HG03064 (cell line): ENCODE results near the gene SLC9A1.
"Not testable (repeated sequence)": the region's sequence is repeated elsewhere in the genome, so short reads cannot be mapped to it uniquely, and the experiment has no call there.

Experiments
- ATAC-seq: cut with Tn5 transposase; IDR thresholded peaks from one replicate; pipeline ENCODE4 v1.9.1; 2021; ENCODE audit warnings: low read depth; ENCODE audit not compliant: unreplicated experiment

The SLC9A1 gene

GRCh38 chr1:27135541-27136235 lies 19.2 kb downstream of the SLC9A1 start:
- no peak for ATAC-seq

DNA sequence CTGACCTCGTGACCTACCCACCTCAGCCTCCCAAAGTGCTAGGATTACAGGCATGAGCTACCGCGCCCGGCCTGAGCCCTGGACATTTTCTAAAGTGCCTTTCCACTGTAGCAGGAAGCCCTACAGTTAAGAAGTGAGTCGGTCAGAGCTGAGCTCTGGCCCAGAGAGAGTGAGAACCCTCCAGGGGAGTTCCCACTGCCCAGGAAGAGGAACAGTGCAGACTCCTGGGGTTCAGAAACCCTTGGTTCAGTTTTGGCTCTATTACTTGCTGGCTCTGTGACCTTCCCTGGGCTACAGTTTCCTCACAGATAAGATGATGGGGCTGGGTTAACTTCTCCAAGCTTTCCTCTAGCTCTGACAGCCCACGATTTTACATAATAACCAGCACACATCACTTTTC lies 20.9 kb downstream of the SLC9A1 start:
- no peak for ATAC-seq

- ATAC-seq: no peak
These were observed 21.8 kb downstream of the SLC9A1 start for GRCh38 chr1:27133158-27133557.

DNA sequence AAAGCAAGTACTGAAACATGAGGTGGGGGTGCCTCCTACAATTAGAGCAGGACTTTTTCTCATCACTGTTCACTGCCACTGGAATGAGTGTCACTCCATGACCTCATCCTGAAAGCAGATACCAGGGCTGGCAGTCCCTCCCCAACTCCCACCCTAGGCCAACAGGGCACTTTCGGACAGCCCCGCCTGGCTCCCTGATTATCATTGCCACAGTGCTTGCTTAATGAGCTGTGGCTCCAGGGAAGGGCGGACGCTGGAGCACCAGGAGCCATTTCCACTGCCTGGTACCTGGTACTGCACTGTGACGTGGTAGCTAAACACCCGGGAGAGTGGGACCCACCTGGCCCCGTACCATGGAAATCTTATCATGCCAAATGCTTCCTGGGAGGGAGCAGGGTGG lies 22.3 kb downstream of the SLC9A1 start:
- ATAC-seq: no peak

DNA sequence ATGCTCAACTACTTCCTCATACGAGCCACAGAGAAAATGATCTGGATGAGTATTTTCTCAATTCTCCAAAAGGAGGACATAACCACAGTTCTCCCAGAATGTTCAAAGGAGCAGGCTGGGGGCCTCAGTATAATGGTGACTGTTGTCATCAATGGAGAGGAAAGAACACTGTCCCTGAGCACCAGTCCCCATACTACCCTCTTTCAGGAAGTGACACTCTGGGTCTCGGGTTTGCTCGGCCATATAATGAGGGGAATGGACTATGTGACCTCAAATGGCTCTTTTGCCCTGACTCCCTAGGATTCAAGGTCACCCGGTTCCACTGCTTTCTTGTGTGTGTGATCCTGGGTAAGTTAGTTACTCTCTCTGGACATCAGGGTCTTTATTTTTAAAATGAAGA lies 22.8 kb downstream of the SLC9A1 start:
- no peak for ATAC-seq

DNA sequence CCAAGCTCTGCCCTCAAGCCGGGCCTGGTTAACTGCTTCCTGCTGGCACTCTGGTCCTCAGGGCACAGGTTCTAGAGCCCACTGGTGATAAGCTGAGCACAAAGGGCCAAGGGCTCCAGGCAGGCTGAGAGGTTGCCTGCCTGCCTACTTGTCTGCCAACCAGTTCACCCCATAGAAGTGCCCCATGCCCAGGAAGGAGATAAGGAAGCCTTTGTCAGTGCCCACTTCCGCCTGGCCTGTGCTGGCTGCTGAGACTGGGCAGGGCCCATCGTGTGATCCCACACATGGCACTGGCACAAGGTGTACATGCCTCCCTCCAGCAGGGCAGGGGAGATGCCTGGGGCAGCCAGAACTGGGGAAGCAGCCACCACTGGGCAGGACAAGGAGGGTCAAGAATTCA lies 24.1 kb downstream of the SLC9A1 start:
- ATAC-seq: no peak

- ATAC-seq: no peak
These were observed 25.7 kb downstream of the SLC9A1 start for GRCh38 chr1:27129225-27129624.

GRCh38 chr1:27127419-27127818 lies 27.5 kb downstream of the SLC9A1 start:
- no peak for ATAC-seq

DNA sequence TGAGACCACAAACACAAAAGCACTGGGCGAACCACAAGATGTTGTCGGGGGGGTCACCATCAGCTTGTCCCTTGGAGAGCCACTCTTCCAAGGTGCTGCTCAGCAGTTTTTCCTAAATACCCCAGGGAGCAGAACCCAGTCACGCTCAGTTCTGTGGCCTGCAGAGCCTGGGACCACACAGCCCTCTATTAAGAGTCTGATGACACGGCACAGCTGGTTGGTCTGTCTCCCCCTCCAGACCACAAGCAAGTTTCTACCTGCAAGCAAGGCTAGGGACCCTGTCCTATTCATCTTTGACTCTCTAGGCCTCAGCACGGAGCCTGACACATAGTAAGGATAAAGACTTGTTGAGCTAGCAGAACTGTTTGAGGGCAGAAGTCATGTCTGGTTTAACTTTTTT lies 28.5 kb downstream of the SLC9A1 start:
- no peak for ATAC-seq

DNA sequence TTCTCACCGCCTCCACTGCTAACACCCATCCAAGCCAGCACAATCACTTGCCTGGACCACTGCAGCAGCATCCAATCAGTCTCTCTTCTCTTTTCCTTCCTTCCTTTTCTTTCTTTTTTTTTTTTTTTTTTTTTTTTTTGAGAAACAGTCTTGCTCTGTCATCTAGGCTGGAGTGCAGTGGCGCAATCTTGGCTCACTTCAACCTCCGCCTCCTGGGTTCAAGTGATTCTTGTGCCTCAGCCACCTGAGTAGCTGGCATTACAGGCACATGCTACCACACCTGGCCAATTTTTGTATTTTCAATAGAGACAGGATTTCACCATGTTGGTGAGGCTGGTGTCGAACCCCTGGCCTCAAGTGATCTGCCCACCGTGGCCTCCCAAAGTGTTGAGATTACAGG lies 29.8 kb downstream of the SLC9A1 start:
- ATAC-seq: not testable (repeated sequence)

DNA sequence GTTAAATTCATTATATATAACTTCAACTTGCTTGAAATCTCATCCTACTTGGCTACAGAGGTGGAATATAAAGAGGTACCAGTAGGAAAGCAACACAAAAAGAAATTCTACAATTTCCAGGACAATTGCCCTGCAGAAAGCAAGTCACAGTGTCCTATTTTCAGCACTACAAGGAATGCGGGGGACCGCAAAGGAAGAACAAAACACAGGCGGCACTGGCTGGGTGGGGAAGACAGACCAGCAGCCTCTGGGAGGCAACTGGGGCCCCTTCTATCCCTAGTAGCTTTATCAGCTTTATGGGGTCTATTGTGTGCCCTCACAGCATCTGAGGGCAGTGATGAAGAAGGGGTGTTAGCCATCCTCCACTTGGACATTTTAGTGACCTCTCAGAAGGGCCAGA lies 30.5 kb downstream of the SLC9A1 start:
- no peak for ATAC-seq

DNA sequence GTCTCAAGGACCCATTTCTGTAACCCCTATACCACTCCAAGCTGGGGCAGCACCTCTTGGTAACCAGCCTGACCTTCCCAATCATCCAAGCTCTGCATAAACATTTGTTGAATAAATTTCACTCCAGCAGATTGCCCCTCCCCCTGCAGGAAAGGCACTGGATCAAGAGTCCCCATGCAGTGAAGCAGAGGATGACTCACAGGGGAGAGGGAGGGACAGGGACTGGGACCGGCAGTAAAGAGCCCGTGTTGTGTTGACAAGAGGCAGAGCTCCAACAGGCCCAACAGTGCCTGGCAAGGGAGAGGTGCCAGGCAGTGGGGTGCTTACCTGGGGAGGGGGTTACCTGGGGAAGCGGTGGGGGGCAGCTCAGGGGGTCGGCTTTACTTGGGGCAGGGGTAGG lies 32.3 kb downstream of the SLC9A1 start:
- ATAC-seq: no peak

DNA sequence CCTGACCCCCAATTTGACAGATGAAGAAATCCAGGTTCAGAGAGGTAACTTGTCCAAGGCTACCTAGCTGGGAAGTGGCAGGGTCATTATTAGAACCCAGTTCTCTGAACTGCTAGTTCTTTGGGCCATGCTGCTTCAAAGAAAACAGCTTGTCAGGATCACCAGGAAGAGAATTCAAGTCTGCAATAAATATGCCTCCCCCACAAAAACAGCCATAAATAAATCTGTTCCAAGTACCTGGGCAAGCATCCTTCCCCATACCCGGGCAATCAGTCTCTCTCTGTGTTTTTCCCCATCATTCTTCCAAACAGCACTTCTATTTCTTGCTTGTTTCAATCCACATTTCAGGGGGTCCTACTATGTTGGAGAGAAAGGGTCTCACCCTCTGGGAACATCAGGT lies 34.1 kb downstream of the SLC9A1 start:
- no peak for ATAC-seq

GRCh38 chr1:27118440-27118689 lies 36.6 kb downstream of the SLC9A1 start:
- no peak for ATAC-seq

- ATAC-seq: no peak
These were observed 37.0 kb downstream of the SLC9A1 start for GRCh38 chr1:27117733-27118439.

GRCh38 chr1:27116697-27117096 lies 38.2 kb downstream of the SLC9A1 start:
- no peak for ATAC-seq

GRCh38 chr1:27116232-27116631 lies 38.7 kb downstream of the SLC9A1 start:
- ATAC-seq: no peak

DNA sequence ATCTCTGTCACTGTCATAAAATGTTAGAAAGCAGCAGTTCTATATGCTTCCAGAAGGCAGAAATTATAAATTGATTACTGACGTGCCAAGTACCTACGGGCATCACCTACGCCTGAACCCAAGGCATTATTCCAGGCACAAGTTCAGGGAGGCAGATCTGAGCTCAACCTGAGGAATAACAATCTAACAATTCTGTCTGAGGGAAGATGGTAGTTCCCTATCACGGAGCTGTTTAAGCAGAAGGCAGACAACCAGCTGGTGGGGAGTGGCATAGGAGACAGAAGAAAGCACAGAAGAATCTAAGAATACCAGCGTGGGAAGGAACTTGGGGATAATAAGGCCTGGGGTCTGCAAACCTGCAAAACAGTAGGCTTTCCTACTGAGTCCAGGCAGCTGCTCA lies 40.4 kb downstream of the SLC9A1 start:
- no peak for ATAC-seq

DNA sequence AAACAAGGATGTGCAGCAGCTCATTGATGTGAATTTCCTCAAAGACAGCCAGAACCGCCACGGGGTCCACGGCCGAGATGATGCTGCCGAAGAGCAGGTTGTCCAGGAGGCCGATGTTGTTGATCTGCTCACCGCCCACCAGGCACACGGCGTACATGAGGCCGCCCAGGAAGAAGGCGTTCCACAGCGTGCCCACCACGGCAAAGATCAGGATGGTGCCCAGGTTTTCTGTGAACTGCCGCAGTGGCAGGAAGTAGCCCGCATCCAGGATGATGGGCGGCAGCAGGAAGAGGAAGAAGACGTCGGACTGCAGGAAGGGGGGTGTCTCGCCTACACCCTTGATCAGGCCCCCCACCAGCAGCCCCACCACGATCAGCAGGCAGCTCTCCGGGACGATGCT lies 41.1 kb downstream of the SLC9A1 start:
- ATAC-seq: no peak

DNA sequence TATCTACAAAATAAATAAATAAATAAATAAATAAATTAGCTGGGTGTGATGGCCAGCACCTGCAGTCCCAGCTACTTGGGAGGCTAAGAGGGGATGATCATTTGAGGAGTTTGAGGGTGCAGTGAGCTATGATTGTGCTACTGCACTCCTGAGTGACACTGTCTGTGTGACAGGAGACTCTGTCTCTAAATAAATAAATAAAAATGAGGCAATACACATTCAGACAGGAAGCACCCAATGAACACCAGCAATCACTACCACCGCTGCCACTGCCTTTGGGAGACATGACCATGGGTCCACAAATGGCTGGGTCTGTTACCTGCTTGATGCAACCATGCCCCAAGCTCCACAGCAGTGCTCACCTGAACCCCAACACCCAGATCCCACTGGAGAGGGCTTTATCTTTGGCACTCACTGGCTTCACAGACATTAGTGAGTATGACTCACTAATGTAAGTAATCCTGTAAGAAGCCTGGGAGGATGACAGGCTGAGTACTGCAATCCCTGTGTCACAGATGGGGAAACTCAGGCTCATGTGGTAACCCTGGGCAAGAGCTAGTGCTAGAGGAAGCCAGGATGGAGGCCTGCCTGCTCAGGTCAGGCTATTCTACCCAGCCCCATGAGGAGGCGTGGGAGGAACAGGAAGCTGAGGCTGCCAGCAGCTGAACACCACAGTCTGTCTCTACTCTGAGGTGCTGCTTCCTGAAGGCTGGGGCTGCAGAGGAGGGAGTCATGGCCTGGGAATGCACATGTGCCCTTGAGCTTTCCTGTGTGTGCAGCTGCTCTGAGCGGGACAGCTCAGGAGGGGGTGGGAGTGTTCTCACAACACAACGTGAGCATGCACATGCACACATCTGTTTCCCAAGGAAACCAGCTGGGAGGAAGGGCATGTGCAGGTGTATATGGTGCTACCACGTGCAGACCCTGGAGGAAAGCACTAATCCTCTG lies 43.0 kb downstream of the SLC9A1 start:
- ATAC-seq: peak; percentile 68

- no peak for ATAC-seq
These were observed 45.7 kb downstream of the SLC9A1 start for GRCh38 chr1:27109103-27109822.
